Measurements from ENCODE around the gene SMG6. TPM values are rescaled to one million over a fixed set of nuclear protein-coding genes. Genes with fewer than 3 reads are reported as not detected.
"Not testable (repeated sequence)": the region's sequence is repeated elsewhere in the genome, so short reads cannot be mapped to it uniquely, and the experiment has no call there.

SMG6 gene
- total and polyA plus RNA-seq, 2 of the 8 experiments (the other 6 are each of a cell fraction or from before 2014, with no cell fraction given) = 18.5 to 25.2 TPM

GRCh38 chr17:2202302-2202995 lies 101.1 kb downstream of the SMG6 start (continued):
- TF ChIP-seq TAF7 (optimal IDR thresholded peaks at IDR 0.05; ENCODE audit: borderline replicate concordance, low read depth, low read length) (no peak), POLR2A (IDR thresholded peaks at IDR 0.05; ENCODE audit: control extremely low read depth in 1 of 2, low read depth in 2 of 2, low read length in 2 of 2) (no peak), CHD1 (IDR thresholded peaks at IDR 0.05; ENCODE audit: low read depth, low read length) (no peak), PHF8 (conservative IDR thresholded peaks at IDR 0.05; ENCODE audit: low read depth, low read length) (no peak), SIN3A (conservative IDR thresholded peaks at IDR 0.05 in 1 of 2, IDR thresholded peaks at IDR 0.05 in 1 of 2; ENCODE audit: low read depth in 1 of 2, low read length in 2 of 2) (no peak)

- H3K4me3 ChIP-seq (ENCODE audit: extremely low read depth in 1 of 4, insufficient read depth in 2 of 4, low read depth in 3 of 4, low read length in 4 of 4); POLR2A ChIA-PET (ENCODE audit: partially characterized antibody); H3K79me1 ChIP-seq (ENCODE audit: low read depth, low read length): not testable (repeated sequence)
Observed at GRCh38 chr17:2199386-2199785, 104.2 kb downstream of the SMG6 start.

More at GRCh38 chr17:2199386-2199785, 104.2 kb downstream of the SMG6 start:
- H2BK120ac ChIP-seq (replicated peaks; ENCODE audit: low read depth, low read length); H4K5ac ChIP-seq (ENCODE audit: insufficient read length, low read depth, low read length); H3K79me2 ChIP-seq (ENCODE audit: control insufficient read depth in 1 of 2, insufficient read depth in 2 of 2, low read length in 2 of 2); H3K27me3 ChIP-seq (replicated peaks in 1 of 4; ENCODE audit: control insufficient read depth in 3 of 4, extremely low read depth in 1 of 4, insufficient read depth in 3 of 4, low read length in 3 of 4); H2AFZ ChIP-seq (ENCODE audit: low read length); H3K56ac ChIP-seq (replicated peaks; ENCODE audit: insufficient read length, low read depth, low read length); H2BK12ac ChIP-seq (ENCODE audit: low read depth, low read length); H3K36me3 ChIP-seq (ENCODE audit: control insufficient read depth in 2 of 4, insufficient read depth in 4 of 4, low read length in 3 of 4); H3K9me3 ChIP-seq (ENCODE audit: insufficient read depth in 2 of 2, low read depth in 1 of 2, low read length in 1 of 2); H4K8ac ChIP-seq (ENCODE audit: extremely low read depth, insufficient read depth, low read length); H2BK15ac ChIP-seq (ENCODE audit: low read length); H2BK5ac ChIP-seq (ENCODE audit: low read depth, low read length); H3K4ac ChIP-seq (replicated peaks; ENCODE audit: insufficient read length, low read depth, low read length); H4K91ac ChIP-seq (replicated peaks; ENCODE audit: insufficient read length, low read length); H2AK5ac ChIP-seq (ENCODE audit: low read depth, low read length); FAIRE-seq; H3K14ac ChIP-seq (ENCODE audit: insufficient read length); DNase-seq (ENCODE audit: low read depth in 1 of 2, low spot score in 2 of 2); H3K23ac ChIP-seq (ENCODE audit: insufficient read length); H3K23me2 ChIP-seq (ENCODE audit: low read depth, low read length); H4K20me1 ChIP-seq (replicated peaks in 1 of 2; ENCODE audit: control insufficient read depth in 1 of 2, insufficient read depth in 2 of 2, low read length in 2 of 2); H3K18ac ChIP-seq (ENCODE audit: extremely low read depth, low read length); H3K4me2 ChIP-seq (ENCODE audit: insufficient read depth in 1 of 2, low read depth in 2 of 2, low read length in 2 of 2); H2BK20ac ChIP-seq (ENCODE audit: low read length); H3K9ac ChIP-seq (replicated peaks in 1 of 4; ENCODE audit: extremely low read depth in 1 of 4, low read depth in 3 of 4, low read length in 3 of 4); H3K27ac ChIP-seq (ENCODE audit: low read depth, low read length); H3K4me1 ChIP-seq (replicated peaks in 1 of 4; ENCODE audit: control insufficient read depth in 3 of 4, insufficient read depth in 4 of 4, low read length in 3 of 4): not testable (repeated sequence)
- WGBS, 2 experiments (ENCODE audit: extremely low coverage in 1 of 2, insufficient coverage in 1 of 2, insufficient read length in 1 of 2, insufficient replicate concordance in 2 of 2, low coverage in 1 of 2, low lambda C conversion rate in 2 of 2, missing lambda C conversion rate in 1 of 2) = 96% methylated on average over 8 of the region's 8 CpGs; no CpG with 5 or more reads in 1 of the 2 experiments
- CTCF ChIA-PET (ENCODE audit: partially characterized antibody) = interaction anchor here (1.8 kb wide), 1 partner anchor 14 kb away, joined by 5 read pairs; no protein-coding TSS in a partner anchor
